Measurements from ENCODE around the gene PGLYRP1.

DNA sequence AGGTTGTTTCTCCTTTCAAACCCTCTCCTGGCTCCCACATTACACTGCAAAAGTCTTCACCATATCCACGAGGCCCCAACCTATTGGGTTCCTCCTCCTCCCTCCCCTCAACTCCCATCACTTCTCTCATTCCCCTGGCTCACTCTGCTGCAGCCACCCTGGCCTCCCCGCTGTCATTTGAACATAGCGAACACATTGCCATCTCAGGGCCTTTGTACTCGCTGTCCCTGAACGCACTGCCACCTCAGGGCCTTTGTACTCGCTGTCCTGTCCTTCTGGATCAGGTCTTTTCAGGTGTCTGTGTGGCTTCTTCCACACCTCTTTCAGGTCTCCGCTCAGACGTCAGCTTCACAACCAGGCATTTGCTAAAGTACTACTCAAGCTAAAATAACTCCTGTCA, 25.9 kb downstream of the PGLYRP1 start:
- TF ChIP-seq, protein P1, sequence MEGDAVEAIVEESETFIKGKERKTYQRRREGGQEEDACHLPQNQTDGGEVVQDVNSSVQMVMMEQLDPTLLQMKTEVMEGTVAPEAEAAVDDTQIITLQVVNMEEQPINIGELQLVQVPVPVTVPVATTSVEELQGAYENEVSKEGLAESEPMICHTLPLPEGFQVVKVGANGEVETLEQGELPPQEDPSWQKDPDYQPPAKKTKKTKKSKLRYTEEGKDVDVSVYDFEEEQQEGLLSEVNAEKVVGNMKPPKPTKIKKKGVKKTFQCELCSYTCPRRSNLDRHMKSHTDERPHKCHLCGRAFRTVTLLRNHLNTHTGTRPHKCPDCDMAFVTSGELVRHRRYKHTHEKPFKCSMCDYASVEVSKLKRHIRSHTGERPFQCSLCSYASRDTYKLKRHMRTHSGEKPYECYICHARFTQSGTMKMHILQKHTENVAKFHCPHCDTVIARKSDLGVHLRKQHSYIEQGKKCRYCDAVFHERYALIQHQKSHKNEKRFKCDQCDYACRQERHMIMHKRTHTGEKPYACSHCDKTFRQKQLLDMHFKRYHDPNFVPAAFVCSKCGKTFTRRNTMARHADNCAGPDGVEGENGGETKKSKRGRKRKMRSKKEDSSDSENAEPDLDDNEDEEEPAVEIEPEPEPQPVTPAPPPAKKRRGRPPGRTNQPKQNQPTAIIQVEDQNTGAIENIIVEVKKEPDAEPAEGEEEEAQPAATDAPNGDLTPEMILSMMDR (IDR thresholded peaks at IDR 0.05): no peak
- TF ChIP-seq POLR2AphosphoS5 (IDR thresholded peaks at IDR 0.05; ENCODE audit: low read depth, low read length) (no peak), TCF7L2 (IDR thresholded peaks at IDR 0.05; ENCODE audit: low read depth, low read length) (no peak), SIN3A (IDR thresholded peaks at IDR 0.05; ENCODE audit: borderline replicate concordance, insufficient read depth, low read depth, low read length) (no peak)
- TF ChIP-seq, protein P2, sequence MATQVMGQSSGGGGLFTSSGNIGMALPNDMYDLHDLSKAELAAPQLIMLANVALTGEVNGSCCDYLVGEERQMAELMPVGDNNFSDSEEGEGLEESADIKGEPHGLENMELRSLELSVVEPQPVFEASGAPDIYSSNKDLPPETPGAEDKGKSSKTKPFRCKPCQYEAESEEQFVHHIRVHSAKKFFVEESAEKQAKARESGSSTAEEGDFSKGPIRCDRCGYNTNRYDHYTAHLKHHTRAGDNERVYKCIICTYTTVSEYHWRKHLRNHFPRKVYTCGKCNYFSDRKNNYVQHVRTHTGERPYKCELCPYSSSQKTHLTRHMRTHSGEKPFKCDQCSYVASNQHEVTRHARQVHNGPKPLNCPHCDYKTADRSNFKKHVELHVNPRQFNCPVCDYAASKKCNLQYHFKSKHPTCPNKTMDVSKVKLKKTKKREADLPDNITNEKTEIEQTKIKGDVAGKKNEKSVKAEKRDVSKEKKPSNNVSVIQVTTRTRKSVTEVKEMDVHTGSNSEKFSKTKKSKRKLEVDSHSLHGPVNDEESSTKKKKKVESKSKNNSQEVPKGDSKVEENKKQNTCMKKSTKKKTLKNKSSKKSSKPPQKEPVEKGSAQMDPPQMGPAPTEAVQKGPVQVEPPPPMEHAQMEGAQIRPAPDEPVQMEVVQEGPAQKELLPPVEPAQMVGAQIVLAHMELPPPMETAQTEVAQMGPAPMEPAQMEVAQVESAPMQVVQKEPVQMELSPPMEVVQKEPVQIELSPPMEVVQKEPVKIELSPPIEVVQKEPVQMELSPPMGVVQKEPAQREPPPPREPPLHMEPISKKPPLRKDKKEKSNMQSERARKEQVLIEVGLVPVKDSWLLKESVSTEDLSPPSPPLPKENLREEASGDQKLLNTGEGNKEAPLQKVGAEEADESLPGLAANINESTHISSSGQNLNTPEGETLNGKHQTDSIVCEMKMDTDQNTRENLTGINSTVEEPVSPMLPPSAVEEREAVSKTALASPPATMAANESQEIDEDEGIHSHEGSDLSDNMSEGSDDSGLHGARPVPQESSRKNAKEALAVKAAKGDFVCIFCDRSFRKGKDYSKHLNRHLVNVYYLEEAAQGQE (IDR thresholded peaks at IDR 0.05; ENCODE audit: insufficient read depth in 1 of 2, low read depth in 2 of 2, low read length in 1 of 2): no peak
